WERI-Rb-1 (cell line): ENCODE data around the gene XYLT2.

Source experiments
- DNase-seq: peaks from one replicate; pipeline ENCODE4 v3.0.0-alpha.2; 2020
- H3K27ac ChIP-seq: fragments of 250-450 bp; sonication (Bioruptor Pico); 2 replicates; pipeline ENCODE4 v1.5.1; 2020; ENCODE audit warnings: mild to moderate bottlenecking, moderate library complexity
- H3K27me3 ChIP-seq: fragments of 250-450 bp; sonication (Bioruptor Pico); 2 replicates; pipeline ENCODE4 v1.5.1; 2021; ENCODE audit warnings: mild to moderate bottlenecking, low read depth, moderate library complexity; ENCODE audit not compliant: insufficient read depth, severe bottlenecking
- H3K36me3 ChIP-seq: fragments of 250-450 bp; sonication (Bioruptor Pico); 2 replicates; pipeline ENCODE4 v1.5.1; 2020; ENCODE audit warnings: mild to moderate bottlenecking, moderate library complexity
- H3K4me3 ChIP-seq: 2 replicates; pipeline ENCODE4 v1.5.1; 2011; ENCODE audit warnings: low read depth, mild to moderate bottlenecking, control low read depth, low read length
- H3K9me3 ChIP-seq: fragments of 250-450 bp; sonication (Bioruptor Pico); 2 replicates; pipeline ENCODE4 v1.5.1; 2021; ENCODE audit warnings: mild to moderate bottlenecking, moderate library complexity; ENCODE audit not compliant: severe bottlenecking
- TF ChIP-seq, protein P1 (sequence below): IDR thresholded peaks from 2 replicates; pipeline ENCODE4 v1.5.1; 2011; ENCODE audit warnings: low read depth, mild to moderate bottlenecking, control low read depth, inconsistent platforms, low read length

The XYLT2 gene

GRCh38 chr17:50303051-50303450 is 42.9 kb upstream of the XYLT2 start:
- TF ChIP-seq, protein P1, sequence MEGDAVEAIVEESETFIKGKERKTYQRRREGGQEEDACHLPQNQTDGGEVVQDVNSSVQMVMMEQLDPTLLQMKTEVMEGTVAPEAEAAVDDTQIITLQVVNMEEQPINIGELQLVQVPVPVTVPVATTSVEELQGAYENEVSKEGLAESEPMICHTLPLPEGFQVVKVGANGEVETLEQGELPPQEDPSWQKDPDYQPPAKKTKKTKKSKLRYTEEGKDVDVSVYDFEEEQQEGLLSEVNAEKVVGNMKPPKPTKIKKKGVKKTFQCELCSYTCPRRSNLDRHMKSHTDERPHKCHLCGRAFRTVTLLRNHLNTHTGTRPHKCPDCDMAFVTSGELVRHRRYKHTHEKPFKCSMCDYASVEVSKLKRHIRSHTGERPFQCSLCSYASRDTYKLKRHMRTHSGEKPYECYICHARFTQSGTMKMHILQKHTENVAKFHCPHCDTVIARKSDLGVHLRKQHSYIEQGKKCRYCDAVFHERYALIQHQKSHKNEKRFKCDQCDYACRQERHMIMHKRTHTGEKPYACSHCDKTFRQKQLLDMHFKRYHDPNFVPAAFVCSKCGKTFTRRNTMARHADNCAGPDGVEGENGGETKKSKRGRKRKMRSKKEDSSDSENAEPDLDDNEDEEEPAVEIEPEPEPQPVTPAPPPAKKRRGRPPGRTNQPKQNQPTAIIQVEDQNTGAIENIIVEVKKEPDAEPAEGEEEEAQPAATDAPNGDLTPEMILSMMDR, result no peak

DNA sequence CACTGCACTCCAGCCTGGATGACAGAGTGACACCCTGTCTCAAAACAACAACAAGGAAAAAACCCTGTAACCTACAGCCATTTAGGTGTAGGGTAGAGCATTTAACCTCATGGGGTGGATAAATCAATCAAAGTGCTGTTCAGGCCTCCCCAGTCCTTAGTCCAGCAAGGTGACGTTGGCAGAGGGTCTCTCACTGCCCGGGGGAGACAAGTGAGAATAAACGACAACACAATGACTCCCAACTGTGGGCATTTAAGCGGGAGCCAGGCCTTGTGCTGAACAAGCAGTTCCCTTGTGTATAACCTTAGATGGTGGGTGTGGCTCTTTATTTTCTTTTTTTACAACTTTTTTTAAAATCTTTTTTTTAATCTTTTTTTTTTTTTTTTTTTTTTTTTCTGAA is 42.3 kb upstream of the XYLT2 start:
- Histone ChIP-seq H3K9me3 (peaks cover 9% of the 10 kb centered on the region), H3K4me3 (no peak overlapping the region), H3K27ac (no peak overlapping the region), H3K27me3 (no peaks in the 10 kb centered on the region), H3K36me3 (no peaks in the 10 kb centered on the region)
- DNase-seq, result no peak
- TF ChIP-seq, protein P1, result no peak

More at GRCh38 chr17:50303051-50303450, 42.9 kb upstream of the XYLT2 start:
- H3K9me3 ChIP-seq, result peaks cover 4% of the 10 kb centered on the region
- H3K4me3 ChIP-seq, result no peak overlapping the region
- no peaks in the 10 kb centered on the region for H3K27me3 ChIP-seq
- H3K36me3 ChIP-seq, result no peaks in the 10 kb centered on the region
- no peak overlapping the region for H3K27ac ChIP-seq
- no peak for DNase-seq

DNA sequence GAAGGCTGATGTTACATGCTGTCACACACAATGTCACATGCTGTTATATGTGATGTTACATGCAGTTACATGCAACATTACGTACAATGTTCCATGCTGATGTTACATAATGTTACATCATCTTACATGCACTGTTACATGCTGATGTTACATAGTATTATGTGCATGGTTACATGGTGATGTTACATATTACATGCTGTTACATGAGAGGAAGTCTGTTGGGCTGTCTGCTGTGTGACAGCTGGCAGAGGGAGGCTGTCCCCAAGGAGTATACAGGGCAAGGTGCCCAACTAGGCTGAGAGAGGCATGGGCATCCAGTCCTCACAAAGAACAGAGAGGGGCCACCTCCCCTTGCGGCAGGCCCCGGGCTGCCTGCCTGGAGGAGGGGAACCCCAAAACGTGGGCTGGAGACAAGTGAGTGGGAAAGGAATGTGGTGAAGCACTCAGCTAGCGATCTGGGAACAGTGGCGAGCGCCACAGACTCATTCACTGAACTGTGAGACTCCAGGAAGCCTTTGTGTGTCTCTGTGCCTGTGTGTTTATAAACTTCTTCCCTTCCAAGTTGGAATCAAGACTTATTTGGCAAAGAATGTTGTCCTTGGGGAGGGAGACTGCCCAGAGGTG is 41.0 kb upstream of the XYLT2 start:
- no peak overlapping the region for H3K27ac ChIP-seq
- H3K36me3 ChIP-seq, result no peaks in the 10 kb centered on the region
- H3K4me3 ChIP-seq, result no peak overlapping the region
- H3K9me3 ChIP-seq, result peaks cover 9% of the 10 kb centered on the region
- TF ChIP-seq, protein P1, result no peak
- DNase-seq, result no peak
- no peaks in the 10 kb centered on the region for H3K27me3 ChIP-seq

- TF ChIP-seq, protein P1, result no peak
- peaks cover 12% of the 10 kb centered on the region for H3K9me3 ChIP-seq
- no peaks in the 10 kb centered on the region for H3K27me3 ChIP-seq
- H3K4me3 ChIP-seq, result no peak overlapping the region
- H3K36me3 ChIP-seq, result no peaks in the 10 kb centered on the region
- no peak overlapping the region; the same call in 1 of the 2 replicates for H3K27ac ChIP-seq
- no peak for DNase-seq
These were observed 38.3 kb upstream of the XYLT2 start for GRCh38 chr17:50307654-50308053.

- DNase-seq, result no peak
- TF ChIP-seq, protein P1, result no peak
- H3K9me3 ChIP-seq, result peaks cover 12% of the 10 kb centered on the region
- H3K4me3 ChIP-seq, result no peak overlapping the region
- no peaks in the 10 kb centered on the region for H3K36me3 ChIP-seq
- no peaks in the 10 kb centered on the region for H3K27me3 ChIP-seq
- peak overlapping the region; percentile 77 for H3K27ac ChIP-seq
These were observed 37.3 kb upstream of the XYLT2 start for GRCh38 chr17:50308666-50309065.
